ENCODE results near the gene NDUFS6.
"Not testable (repeated sequence)": the region's sequence is repeated elsewhere in the genome, so short reads cannot be mapped to it uniquely, and the experiment has no call there.

The NDUFS6 gene

DNA sequence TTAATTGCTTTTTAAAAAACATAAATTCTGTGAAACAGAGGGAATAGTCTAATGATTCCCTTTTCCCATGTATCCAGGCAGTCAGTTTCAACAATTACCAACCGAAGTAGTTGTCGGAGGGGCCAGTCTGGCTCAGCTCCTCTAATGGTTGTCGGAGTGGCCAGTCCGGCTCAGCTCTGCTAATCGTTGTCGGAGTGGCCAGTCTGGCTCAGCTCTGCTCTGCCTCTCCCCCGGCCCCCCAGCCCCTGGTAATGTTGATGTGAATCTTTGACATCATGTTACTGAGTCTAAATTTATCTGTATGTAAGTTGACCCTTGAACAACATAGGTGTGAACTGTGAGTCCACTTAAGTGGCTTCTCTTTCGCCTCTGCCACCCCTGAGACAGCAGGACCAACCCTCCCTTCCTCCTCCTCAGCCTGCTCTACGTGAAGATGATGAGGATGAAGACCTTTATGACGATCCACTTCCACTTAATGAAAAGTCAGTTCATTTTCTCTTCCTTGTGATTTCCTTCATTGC is 9.4 kb downstream of the NDUFS6 start:
- DNase-seq (ENCODE audit: low read depth) = no peak
- TF ChIP-seq, protein P1, sequence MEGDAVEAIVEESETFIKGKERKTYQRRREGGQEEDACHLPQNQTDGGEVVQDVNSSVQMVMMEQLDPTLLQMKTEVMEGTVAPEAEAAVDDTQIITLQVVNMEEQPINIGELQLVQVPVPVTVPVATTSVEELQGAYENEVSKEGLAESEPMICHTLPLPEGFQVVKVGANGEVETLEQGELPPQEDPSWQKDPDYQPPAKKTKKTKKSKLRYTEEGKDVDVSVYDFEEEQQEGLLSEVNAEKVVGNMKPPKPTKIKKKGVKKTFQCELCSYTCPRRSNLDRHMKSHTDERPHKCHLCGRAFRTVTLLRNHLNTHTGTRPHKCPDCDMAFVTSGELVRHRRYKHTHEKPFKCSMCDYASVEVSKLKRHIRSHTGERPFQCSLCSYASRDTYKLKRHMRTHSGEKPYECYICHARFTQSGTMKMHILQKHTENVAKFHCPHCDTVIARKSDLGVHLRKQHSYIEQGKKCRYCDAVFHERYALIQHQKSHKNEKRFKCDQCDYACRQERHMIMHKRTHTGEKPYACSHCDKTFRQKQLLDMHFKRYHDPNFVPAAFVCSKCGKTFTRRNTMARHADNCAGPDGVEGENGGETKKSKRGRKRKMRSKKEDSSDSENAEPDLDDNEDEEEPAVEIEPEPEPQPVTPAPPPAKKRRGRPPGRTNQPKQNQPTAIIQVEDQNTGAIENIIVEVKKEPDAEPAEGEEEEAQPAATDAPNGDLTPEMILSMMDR (IDR thresholded peaks at IDR 0.05; ENCODE audit: low read length, missing control alignments) = no peak
- H3K4me3 ChIP-seq (replicated peaks; ENCODE audit: low read depth, low read length) = no peak overlapping the region

DNA sequence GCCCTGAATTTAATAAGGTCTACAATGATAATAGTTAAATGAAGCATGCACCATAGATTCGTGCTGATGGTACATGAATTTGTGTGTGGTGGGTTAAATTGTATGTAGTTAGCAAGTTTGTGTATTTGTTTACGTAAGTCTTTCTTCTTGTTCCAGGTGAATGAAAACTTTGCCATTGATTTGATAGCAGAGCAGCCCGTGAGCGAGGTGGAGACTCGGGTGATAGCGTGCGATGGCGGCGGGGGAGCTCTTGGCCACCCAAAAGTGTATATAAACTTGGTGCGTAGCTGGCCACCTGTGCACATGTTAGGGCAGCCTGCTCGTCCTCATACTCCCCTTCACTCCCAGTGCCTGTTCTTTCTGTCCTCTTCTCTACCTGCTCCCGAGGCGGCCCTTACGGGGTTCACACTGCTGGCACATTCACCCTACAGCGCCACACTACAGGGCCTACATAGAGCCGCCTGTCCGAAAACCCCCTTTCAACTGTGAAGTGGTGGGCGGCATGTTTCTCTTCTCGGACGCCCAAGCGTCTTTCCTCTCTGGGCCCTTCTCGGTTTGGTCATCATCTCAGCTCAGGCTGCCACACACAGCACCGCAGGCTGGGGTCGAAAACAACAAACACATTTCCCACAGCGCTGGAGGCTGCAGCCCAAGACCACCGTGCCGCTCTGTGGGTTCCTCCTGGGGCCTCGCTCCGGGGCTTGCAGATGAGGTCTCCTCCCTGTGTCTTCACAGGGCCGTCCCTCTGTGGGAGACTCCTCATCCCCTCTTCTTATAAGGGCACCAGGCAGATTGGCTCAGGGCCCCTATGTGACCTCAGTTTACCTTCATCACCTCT is 13.2 kb downstream of the NDUFS6 start:
- no peak for DNase-seq (ENCODE audit: low read depth)
- no peak overlapping the region for H3K4me3 ChIP-seq (replicated peaks; ENCODE audit: low read depth, low read length)
- TF ChIP-seq, protein P1 (IDR thresholded peaks at IDR 0.05; ENCODE audit: low read length, missing control alignments) = no peak

DNA sequence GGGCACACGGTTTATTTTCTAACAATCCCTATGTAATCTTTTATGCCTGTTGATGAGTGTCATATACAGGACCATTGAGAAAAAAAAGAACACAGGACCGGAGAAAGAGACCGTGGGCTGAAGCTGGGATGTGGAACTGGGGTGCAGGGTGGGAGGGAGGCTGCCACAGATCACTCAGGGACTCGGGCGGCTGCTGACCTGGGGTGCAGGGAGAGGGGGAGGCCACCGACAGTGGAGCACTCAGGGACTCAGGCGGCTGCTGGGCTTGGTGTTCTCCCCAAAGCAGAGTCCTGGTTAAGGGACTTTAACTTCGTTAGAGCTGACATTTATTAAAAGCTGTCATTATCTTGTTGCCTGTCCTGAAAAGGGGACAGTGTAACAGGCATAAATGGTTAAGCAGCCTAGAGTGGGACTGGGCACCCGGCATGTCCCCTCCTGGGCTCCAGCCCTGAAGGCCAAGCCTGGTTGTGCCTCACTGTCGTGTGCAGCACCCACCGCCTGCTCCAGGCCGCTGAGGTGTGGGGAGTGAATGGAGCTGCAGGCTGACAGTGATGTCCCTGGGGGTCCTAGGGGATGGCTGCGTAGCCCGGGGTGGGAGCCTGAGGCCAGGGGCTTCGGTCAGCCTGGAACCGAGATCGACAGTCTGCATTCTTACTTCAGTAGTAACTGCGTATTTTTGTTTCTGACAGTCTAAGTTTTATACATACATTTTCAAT is 14.0 kb downstream of the NDUFS6 start:
- no peak for DNase-seq (ENCODE audit: low read depth)
- TF ChIP-seq, protein P1 (IDR thresholded peaks at IDR 0.05; ENCODE audit: low read length, missing control alignments) = no peak

DNA sequence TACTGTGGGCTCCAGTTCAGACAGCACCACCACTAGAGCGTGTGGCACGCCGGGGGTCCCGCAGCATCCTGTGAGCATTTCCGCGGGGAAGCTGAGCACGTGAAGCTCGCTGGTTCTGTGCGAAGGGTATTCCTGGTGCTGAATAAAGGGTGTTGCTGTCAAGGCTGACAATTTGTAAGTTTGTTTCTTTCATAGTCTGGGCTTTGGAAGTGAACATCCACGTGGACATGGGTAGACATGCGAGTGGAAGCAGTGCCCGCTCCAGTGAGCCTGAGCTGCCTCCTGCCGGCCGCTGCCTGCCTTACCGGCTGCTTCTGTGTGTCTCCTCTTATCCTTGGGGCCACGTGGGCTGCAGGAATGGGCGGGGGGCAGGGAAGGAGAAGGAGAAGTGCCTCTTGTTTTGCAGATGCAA is 14.7 kb downstream of the NDUFS6 start:
- no peak for DNase-seq (ENCODE audit: low read depth)
- H3K4me3 ChIP-seq (replicated peaks; ENCODE audit: low read depth, low read length) = no peak overlapping the region
- TF ChIP-seq, protein P1 (IDR thresholded peaks at IDR 0.05; ENCODE audit: low read length, missing control alignments) = no peak

More for the DNA sequence above, 14.0 kb downstream of the NDUFS6 start:
- H3K4me3 ChIP-seq (replicated peaks; ENCODE audit: low read depth, low read length) = no peak overlapping the region

DNA sequence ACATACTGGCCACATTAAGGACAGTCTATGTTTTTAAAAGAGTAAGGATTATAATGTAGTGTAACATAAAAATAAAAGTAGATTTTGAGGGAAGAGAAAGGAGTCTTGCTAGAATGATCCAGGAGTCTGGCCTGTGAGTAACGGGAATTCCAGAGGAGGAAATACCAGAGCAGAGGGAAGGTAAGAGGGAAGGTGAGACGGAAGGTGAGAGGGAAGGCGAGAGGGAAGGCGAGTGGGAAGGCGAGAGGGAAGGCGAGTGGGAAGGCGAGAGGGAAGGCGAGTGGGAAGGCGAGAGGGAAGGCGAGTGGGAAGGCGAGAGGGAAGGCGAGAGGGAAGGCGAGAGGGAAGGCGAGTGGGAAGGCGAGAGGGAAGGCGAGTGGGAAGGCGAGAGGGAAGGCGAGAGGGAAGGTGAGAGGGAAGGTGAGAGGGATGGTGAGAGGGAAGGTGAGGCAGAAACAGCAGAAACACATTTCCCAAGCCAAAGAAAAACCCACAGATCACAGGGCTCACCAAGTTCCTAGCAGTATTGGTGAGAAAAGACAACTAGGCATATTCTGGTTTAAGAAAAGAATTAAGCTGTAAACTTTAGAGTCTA is 15.4 kb downstream of the NDUFS6 start:
- DNase-seq (ENCODE audit: low read depth); H3K4me3 ChIP-seq (replicated peaks; ENCODE audit: low read depth, low read length): not testable (repeated sequence)

DNA sequence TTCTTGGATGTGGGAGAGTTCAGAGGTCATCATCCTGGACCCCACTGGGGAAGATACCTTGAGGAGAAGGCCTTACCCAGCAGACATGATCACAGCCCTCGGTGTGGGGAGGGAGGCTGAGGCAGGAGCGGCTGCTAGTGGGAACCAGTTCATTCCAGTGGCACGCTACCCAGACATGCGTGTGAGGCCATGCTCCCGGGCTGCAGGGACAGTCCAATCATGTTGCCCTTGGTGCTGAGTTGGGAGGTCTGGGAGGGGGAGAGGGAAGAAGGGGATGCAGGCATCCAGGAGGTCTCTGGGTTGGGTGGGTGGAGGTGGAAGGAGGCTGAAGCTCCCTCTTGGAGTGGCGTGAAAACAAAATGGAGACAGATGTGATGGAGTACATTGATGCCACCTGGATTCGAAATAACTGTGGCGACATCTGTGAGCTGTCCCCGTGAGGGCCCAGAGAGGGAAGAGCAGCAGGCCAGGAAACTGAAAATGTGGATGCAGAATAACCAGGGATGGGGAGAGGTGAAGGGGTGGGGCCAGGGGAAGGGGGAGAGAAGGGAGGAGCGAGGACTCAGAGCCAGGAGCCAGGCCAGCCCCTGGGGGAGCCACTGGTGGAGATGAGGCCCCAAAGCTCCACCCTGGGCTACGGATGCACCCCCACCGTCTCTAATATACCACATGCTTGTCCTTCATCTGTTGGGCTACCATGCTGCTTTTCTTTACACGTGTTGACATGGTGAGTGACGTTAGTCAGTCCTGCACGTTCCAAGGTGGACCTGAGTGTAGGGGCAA is 16.2 kb downstream of the NDUFS6 start:
- no peak for DNase-seq (ENCODE audit: low read depth)
- TF ChIP-seq, protein P1 (IDR thresholded peaks at IDR 0.05; ENCODE audit: low read length, missing control alignments) = no peak
- no peak overlapping the region for H3K4me3 ChIP-seq (replicated peaks; ENCODE audit: low read depth, low read length)

All from fibroblast of pulmonary artery (primary cell).